Measurements from ENCODE around the gene COL4A5.

COL4A5 gene

DNA sequence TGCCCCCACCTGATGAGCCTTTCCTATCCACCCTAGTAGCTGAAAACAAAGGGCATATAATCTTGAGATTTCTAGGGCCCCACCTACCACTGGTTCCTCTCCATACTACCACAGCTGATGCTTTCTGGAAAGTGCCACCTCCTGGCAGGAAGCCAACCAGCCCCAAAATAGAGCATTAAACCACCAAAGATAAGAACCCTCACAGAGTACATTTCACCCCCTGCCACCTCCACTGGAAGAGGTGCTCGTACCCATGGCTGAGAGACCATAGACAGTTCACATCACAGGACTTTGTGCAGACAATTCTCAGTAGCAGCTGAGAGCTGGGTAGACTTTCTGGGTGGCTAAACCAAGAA, 202.6 kb downstream of the COL4A5 start:
- DNase-seq, result no peak

DNA sequence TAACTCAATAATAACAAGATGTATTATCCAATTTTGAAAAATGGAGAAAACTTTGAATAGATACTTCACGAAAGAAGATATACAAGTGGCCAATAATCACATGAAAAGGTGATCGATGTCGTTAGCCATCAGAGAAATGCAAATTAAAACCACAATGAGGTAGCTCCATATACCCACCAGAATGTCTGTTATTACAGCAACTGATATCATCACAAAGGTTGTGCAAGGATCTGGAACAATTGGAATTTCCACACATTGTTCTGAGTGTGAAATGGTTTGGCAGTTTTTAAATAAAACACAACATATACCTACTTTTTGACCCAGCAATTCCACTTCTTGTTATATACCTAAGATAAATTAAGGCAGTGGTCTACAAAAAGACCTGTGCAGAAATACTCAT, 225.1 kb downstream of the COL4A5 start:
- DNase-seq, result no peak

DNA sequence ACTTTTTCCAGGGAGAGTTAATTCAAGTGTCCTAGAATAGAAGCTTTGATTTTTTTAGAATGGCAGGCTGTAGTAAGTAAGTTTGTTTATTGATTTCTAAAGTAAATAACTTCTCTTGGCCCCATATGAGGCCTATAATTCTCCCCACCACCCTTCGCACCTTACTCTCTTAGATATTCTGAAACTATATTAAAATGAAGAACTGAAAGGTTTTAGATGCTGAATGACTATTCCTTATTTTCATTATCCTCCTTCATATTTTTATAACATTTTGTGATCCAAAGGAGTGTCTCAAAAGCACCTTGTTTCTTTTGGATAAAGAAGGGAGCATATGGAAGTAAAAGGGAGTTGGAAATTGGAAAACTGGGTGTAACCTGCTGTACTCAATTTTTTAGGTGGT, 226.5 kb downstream of the COL4A5 start:
- DNase-seq, result no peak

DNA sequence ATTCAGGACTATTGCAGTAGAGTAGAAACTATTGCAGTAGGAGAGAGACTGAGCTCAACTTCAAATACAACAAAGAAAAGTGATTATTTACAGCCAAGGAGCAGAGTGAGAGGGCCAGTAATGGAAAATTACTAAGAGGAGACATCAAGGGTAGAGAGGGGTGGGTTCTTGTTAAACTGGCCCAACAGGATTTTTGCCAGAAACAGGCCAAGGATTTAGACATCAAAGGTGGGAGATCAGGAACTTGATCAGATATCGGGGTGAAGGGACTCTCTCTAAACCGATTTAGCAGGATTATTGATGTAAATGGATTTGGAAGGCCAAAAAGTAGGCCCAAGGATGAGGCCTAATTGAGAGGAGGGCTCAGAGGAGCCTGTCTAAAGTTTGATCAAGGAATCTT, 231.9 kb downstream of the COL4A5 start:
- no peak for DNase-seq

DNA sequence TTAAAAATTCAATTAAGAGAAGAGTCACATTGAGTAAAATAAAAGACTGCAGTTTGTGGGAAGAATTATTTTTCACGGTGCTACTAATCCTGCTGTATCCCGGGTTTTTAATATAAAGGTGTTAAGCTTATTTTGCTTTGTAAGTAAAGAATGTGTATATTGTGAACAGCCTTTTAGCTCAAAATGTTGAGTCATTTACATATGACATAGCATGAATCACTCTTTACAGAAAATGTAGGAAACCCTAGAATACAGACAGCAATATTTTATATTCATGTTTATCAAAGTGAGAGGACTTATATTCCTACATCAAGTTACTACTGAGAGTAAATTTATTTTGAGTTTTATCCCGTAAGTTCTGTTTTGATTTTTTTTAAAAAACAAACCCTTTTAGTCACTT, 257.1 kb downstream of the COL4A5 start:
- DNase-seq, result no peak

DNA sequence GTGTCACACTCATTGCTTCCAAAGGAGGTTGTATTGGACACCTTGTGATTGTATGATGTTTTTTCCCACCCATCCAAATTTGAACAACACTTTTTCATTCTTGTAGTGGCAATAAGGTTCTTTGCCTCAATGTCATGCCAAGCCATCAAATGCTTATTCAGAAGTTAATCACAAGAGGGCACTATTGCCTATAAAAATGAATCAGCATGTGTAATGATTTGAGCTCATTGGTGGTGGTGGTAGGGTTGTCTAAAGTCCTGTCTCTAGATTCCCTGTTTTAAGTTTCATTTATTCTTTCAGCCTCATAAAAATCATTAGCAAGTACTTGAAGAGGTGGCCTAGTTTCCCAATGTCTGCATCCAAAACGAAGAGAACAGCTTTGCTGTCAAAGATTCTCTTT, 259.7 kb downstream of the COL4A5 start:
- DNase-seq, result no peak

DNA sequence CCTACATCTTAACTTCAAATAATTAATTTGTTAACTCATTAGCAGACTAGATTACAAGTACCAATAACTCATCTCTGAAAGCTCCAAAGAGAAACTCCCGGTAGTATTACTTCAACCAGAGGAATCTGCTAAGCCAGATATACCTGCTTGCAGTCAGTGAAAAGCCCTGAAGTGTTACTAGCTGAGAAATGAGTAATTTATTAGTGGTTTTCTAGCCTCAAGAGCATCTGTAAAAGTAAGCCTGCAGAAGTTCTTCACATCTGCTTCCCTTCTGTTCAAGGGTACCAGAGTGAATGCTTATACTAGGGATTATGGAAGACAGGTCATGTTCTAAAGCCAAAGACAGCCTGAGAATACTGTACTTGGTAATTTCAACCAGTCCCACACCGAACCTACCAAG, 262.0 kb downstream of the COL4A5 start:
- DNase-seq, result no peak

DNA sequence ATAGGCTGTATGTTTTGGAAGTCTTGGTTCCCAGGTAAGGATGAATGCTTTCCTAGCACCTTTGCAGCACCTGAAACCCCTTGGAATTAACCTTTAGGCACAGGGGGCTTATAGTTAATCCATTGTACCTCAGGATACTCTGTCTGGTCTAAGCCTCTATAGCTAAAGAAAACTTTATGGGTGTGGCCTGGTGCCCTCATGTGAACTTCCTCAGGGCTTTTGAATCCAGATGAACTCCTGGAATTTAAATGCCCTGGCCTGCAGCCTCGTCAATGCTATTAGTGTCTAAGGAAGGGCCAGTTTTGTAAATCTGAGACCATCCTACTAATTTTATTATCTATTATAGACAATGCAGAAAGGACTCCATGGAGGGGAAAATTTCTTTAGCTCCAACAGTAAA, 262.9 kb downstream of the COL4A5 start:
- no peak for DNase-seq

DNA sequence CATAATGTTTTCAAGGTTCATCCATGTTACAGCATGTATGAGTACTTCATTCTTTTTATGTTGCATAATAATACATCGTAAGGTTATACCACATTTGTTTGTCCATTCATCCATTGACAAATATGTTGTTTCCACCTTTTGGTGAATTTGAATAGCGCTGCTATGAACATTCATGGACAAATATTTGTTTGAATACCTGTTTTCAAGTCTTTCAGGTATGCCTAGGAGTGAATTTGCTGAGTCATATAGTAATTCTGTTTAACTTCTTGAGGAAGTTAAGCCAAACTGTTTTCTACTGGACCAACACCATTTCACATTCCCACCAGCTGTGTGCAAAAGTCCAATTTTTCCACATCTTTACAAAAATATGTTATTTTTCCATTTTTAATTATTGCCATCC, 265.2 kb downstream of the COL4A5 start:
- DNase-seq, result no peak

DNA sequence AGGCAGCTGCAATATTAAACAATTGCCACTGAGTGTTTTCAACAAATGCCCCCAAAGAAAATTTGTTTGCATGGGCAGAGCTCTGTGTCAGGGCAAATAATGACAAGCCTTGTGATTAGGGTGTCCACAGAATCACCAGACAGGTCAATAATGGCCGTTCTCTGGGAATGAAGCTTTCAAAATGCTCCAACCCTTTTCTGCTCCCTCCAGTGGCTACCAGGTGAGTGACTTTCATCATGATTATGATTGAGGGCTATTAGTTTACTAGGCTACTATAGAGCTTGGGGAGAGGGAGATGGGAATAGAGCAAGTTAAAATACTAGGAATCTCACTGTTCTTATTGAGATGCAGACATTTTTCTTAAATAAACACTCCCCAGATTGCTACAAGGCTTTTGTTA, 273.2 kb downstream of the COL4A5 start:
- DNase-seq, result no peak

DNA sequence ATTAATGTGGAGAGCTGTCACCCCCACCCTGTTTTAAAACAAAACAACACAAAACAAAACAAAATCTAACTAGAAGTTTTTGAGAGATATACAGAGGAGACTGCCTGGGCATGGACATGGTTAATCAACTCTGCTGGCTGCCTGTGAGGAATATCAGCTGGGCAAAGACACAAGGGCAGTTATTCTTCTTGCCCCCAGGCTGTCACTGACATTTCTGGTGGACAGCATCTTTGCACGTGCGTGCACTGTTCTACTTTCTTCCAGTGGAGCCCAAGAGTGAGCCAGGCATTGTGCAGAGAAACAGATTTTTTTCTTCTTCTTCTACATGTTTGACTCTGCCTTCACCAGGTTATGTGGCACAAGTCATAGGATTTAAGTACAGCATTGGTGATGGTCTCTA, 282.9 kb downstream of the COL4A5 start:
- no peak for DNase-seq

DNA sequence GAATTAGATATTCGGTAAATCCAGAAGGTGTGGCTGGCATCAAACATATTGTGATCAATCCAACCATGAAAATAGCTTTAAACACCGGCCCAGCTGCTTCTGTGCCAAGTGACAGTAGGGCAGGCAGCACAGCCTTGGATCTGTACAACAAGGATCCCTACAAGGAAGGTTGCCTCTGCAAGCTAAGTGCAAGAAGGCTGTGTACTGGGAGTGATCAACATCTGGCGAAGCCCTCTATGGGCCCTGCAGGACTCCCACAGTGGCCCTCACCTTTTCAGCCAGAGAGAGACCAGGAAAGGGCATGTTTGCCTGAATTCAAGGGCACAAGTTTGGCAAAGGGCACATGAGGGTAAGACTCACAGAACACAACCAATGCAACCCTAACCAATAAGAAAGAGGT, 287.1 kb downstream of the COL4A5 start:
- DNase-seq, result no peak

DNA sequence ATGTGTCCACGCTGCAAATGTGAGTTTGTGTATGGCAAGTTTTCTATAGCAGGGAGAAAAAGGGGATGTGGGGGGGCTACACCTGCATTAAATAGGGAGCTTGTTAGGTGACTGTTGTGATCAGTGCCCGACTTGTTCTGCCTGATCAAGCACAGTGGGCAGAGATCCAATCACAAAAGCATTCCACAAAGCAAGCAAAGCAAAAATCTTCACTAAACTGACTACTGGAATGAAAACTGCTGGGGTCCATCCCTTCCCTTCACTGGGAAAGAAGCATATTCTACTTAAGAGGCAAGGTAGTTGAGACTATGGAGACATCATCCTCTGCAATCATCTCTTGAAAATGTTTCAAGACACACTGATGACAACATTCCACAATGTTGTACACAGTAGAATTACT, 291.5 kb downstream of the COL4A5 start:
- DNase-seq, result no peak

DNA sequence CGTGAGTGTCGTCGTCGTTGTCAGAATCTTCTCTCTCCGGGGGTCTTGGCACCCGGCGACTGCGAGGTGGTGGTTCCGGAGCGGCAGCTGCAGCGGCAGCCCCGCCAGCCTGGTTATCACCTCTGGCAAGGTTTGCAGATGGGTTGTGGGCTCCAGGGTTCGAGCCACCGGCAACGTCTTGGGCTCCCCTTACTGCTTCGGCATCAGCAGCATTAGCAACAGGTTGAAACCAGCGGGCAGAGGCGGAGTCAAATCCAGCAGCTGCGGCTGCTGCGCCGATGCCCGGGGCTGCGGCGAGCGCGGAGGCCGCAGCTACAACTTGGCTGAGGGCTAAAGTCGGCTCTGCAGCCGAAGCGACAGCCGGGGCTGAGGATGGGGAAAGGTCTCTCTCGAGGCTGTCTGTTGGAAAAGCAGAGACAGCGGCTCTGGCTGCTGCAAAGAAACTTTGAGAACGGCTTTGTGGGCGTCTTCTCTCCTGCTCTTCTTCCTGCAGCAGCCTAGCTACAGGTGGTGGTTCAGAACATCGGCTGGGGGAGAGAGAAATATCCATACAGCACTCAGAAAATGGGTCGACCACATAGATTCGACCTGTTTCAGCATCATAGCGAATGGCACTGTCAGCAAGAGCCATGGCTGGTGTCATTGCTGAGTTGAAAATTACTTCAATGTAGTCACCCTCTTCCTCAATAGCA, 293.1 kb downstream of the COL4A5 start:
- no peak for DNase-seq

DNA sequence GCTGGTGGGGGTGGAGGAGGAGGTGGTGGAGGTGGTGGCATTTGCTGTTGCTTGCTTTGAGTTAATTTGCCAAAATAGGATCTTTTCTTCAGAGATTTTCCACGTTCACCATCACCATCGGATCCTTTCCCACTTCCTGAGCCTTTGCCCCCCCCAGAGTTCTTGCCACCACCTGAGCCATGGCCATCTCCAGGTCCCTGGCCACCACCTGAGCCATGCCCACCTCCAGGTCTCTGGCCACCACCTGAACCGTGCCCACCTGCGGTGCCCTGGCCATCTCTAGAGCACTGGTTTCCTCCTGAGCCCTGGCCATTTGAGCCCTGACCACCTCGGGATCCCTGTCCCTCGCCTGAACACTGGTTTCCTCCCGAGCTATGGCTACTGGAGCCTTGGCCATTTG, 294.8 kb downstream of the COL4A5 start:
- DNase-seq, result no peak

DNA sequence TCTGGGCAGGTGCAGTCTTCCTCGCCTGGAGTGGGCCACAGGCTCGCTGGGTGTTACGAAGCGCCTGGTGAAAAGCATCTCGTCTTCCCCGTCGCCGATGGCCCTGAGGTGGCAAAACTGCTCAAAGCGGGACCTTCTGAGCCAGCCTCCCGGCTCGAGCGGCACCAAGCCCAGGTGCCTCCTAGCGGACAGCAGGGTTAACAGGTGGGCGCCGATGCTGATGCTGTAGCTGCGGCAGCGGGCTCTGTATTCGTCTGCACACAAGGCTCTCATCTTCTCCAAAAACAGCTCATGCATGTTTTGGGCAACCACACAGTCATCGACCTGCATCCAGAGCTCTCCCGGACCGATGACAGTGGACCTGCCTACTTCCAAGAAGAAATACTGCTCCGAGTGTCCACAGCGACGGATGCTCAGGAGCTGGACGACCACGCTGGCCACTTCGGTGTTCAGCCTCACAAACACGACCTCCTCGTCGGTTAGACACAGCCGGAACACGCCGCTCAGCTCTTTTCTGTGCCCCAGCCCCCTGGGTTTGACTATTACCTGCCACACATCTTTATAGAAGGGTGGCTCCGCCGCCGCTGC, 295.5 kb downstream of the COL4A5 start:
- no peak for DNase-seq

DNA sequence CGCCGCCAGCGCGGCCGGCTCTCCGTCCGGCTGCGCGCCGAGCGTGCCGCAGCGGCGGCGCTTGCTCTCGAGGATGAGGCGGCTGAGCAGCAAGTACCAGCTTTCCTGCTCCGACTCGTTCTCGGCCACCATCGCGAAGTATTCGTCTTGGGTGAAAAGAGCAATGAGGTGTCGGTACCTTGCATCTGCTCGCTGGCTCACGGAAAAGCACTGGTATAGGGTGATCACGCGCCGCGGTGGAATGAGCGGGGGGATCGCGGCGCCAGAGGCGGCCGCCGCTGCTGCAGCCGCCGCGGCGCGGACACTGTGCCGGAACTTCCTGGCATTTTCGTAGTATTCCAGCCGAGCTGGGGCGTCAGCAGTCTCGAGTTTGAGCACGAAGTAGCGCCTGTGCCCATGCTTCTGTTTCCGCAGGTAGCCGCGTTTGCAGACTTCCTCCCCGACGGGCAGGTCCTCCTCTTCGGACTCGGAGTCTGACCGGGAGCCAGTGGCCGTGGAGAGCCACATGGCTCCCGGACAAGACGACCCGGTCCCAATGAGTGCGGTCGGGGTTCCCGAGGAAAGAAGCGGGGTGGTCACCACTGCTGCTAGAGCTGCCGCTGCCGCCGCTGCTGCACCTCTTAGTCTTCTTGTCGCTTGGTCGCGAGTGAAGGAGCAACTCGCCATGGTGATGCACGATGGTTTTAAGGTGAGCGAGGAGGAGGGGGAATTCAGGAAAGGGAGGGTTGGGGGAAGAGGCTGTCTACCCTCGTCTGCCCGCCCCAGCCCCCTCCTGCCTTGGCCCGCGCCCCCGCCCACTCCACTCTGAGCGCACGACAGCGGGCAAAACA, 296.3 kb downstream of the COL4A5 start:
- DNase-seq, result no peak

DNA sequence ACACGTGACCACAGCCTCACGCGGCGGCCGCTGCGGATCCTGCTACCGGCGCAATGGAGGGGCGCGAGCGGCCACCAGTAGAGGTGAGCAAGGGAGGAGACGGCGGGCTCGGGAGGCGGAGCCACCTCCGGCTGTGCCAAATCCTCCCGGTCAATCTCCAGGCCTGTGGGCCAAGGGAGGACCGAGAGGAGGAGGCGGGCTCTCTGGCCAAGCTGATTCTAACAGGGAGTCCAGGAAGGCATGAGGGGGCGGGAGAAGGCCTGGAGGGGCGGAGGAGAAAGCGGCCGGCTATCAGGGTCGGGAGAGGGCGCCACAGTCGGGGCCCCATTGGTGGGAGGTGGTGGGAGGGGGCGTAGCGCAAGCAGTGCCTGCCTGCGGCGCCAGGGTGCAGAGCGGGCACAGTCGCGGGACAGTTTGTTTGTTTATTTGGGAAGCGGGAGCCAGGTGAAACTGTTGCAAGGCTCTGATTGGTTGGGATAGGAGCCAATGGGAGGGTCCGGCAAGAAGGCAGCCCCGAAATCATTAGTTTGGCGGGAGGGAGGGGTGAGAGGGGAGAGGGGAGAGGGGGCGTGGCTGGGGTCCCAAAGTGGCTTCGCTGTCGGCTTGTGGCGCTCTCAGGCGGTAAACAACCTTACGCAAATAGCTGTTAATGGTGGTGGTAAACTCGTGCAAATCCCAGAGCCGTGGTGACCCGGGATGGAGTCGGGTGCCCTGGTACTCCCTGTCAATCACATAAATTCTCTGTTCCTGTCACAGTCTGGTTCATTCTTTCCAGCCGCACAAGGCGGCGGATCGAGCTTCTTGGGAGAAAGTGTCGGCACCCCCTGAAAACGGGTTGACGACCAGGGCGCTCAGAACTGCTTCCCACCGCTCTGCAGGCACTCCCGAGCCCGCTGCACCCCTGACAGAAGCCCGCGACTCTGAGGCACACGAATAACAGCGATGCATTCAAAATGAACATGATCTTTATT, 297.2 kb downstream of the COL4A5 start, which contains the start of gene IRS4:
Gene IRS4 (minus strand): TSS at position 55 of the 971 bp plus-strand sequence.
- no peak for DNase-seq

DNA sequence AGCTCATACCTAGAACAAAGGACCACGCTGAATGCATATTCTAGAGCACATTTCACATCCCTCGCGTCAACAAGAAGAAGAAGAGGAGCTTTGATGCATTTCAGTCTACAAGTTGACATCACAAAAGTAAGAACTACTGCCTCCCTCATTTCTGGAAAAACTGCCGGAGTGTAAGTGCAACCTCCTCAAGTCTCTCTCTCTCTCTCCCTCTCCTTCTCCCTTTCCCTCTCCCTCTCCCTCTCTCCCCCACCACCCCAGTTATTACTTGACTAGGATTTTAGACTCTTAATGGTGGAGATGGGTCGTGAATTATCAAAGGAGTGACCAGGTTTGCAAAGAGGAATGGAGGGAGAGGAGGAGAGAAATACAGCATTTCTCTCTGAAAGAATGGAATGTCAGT, 298.1 kb downstream of the COL4A5 start:
- DNase-seq, result no peak

DNA sequence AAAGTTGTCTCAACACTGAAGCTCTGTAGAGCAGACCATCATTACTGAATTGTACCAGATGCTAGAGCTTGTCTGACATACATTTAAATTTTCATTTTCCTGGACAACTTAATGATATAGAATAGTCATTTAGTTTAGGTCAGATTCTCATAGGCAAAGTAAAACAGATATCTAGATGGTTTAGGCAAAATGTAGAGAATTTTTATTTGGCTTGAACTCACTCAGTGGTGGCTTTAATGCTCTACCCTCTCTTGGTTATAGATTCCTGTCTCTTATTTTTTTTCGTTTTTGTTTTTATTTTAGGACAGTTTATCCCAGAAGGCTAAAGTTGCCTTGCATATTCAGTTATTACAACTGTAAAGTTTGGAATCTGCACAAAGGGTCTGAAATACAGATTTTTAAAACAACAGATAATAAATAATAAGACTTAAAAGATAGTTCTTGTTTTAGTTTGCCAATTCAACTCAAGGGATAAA, 300.7 kb downstream of the COL4A5 start:
- no peak for DNase-seq

Measured in CD4-positive, alpha-beta T cell treated with Interleukin-21 for 1 hour (primary cell).